GM12891 (cell line): ENCODE data around the gene ZNF22.

ENCODE experiments used
- POLR2A ChIP-seq: IDR thresholded peaks from 2 replicates; pipeline ENCODE4 v1.6.1; 2011; ENCODE audit warnings: low read depth, low read length, control low read depth
- POLR2AphosphoS5 ChIP-seq: IDR thresholded peaks from 2 replicates; pipeline ENCODE4 v1.6.1; 2011; ENCODE audit warnings: low read depth, low read length, control low read depth

- no peak for TF ChIP-seq POLR2A
- TF ChIP-seq POLR2AphosphoS5: no peak
Observed at GRCh38 chr10:44974082-44974627, 26.6 kb upstream of the ZNF22 start.
